ENCODE data around the gene USP35.

USP35 gene

DNA sequence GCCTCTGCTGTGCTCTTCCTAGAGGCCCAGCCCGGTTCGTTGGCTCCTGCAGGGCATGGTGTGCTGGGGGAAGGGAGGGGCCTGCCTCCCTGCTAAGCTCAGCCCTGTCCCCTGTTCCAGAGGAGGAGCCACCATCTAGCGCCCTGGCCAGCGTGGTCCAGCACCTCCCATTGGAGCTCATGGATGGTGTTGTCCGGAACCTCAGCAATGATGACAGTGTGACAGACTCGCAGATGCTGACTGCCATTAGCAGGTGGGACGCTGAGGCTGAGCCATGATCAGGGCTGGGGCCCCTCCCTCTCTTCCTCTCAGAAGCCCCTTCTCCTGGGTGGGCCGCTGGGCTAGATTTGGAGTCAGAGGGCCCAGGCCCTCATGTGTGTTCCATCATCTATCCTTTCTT, 9.1 kb downstream of the USP35 start:
- DNase-seq: no peak

DNA sequence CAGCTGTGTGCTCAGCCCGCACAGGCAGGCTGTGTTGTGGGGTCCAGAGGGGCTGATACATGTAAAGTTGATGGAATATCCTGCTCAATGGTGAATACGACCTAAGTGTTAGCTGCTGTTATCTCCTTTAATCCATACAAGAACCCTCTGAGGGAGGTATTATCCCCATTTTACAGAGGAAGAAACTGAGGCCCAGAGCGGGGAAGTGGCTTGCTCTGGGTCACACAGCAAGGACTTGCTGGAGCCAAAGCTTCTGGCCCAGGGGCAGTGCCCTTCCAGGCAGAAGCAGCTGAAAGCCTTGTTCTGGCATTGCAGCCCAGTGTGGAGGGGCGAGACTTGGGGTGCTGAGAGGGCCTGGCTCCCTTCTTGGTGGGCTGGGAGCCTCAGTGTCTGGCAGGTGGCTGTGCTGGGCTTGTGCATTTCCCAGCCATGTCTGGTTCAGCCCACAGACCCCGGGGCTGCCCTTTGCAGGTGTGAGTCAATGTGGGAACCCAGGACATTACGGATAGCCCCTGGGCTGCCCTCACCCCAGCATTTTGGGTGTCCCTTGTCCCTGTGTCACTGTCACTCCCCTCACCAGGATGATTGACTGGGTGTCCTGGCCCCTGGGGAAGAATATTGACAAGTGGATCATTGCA, 10.4 kb downstream of the USP35 start:
- DNase-seq: no peak

DNA sequence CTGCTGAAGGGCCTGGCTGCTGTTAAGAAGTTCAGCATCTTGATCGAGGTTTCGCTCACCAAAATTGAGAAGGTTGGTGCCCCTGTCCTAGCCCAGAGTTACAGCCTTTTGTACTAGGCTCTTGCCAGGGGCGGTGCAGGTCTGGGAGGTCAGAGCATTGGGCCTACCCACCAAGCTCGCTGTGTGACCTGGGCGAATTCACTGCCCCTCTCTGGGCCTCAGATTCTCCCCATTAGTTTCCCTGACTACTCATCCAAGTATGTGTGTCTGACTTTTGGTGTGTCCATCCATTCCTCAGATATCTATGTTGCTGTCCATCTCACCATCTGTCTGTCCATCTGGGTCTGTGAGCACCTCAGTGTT, 10.9 kb downstream of the USP35 start:
- DNase-seq: no peak

DNA sequence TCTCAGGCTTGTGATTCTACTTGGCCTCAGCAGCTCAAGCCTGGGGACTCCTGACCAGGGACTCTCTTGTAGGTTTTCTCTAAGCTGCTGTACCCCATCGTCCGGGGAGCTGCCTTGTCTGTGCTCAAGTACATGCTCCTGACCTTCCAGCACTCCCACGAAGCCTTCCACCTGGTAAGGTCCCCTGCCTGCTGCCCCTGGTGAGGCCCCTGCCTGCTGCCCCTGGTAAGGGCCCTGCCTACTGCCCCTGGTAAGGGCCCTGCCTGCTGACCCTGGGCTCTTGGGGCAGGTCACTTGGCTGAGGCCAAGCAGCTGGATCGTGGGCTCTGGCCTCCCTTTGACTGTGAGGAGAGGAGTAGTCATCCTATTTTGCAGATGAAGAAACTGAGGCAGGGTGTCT, 11.3 kb downstream of the USP35 start:
- no peak for DNase-seq

DNA sequence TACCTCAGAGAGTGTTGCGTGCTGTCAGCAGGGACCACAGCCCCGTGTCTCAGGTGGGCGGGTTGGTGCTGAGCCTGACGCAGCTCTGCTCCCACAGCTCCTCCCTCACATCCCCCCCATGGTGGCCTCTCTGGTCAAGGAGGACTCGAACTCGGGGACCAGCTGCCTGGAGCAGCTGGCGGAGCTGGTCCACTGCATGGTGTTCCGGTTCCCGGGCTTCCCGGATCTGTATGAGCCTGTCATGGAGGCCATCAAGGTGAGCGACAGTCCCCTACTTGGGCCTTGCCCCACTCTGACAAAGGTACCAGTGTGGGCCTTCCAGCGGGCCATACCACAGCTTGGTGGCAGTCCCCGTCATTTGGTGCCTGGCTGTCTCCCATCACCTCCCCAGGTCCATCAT, 11.8 kb downstream of the USP35 start:
- DNase-seq: no peak

DNA sequence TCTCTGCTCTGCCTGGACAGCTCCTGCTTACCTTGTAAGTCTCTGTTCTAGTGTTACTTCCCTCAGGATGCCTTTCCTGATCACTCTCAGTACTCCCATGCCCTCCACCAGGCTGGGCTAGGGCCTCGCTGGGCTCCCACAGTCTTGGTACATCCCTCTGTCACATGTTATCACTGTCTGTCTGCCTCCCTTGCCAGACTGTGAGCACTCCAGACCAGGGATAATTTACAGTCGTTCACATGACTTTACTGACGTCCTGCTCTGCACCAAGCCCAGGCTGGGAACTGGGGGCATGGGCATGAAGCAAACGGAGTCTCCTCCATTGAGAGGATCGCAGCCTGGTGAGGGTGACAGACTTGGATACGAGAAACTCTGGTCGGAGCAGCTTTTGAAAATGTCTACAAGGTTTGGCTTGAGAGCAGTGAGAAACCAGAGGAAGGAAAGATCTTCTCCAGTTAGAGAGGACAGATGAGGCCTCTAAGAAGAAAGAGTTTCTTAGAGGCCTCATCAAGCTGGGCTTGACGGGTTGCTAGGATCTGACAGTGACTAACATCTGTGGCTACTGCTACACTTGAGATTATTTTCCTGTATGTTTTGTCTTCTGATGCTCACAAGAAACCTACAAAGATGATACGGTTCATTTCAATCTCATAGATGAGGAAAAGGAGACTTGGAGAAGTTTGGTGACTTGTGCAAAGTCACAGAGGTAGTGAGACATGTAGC, 12.5 kb downstream of the USP35 start:
- DNase-seq: no peak

DNA sequence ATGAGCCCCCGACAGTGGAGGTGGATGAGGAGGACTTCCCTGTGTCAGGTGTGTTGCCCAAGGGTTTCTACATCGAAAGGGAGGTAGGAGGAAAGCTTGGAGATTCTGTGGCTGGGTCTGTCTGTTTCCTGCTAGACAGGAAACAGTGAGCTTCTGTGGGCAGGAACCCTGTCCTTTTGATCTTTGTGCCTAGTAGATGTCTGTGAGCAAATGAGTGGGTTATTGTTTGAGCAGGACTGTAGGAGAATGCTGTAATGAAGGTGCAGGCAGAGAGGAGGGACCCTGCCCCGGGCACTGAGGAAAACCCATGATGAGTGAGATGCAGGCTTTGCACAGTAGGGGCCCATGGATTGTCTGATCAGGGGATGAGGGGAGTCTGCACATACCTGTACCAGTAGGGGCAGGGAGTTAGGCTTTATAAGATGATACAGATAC, 14.0 kb downstream of the USP35 start:
- DNase-seq: no peak

DNA sequence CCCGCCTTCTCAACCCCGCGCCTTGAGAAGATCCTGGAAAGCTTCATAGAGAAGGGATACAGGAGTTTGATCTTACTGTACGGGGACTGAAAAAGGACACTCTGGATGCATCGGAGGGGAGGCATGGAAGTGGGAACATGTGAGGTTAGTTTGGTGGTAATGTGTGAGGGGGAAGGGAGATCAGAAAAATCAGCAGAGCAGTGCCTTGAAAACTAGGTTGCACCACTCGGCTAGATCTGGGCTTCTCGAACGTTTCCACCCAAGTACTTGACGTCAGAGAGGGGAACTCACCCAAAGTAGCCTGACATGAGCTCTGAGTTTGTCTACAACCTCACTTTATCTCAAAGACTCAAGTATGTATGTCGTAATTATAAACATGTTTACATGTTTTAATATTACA, 14.5 kb downstream of the USP35 start:
- DNase-seq: no peak

DNA sequence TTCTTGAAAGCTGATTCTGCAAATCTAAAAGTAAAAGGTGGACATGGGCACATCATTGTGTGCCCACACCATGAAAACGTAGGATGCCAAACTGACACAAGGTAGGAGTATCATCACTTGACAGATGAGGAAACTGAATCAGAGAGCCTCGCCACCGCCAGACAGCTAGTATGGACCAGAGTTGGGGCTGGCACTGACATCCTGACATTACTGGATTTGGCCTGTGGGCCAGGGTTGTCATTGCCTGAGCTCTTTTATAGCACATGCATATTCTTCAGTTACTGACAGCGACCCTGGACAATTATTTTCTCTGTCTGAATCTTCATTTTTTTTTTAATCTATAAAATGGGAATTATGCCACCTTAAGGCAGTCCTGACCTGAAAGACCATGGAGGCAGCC, 16.5 kb downstream of the USP35 start:
- no peak for DNase-seq

DNA sequence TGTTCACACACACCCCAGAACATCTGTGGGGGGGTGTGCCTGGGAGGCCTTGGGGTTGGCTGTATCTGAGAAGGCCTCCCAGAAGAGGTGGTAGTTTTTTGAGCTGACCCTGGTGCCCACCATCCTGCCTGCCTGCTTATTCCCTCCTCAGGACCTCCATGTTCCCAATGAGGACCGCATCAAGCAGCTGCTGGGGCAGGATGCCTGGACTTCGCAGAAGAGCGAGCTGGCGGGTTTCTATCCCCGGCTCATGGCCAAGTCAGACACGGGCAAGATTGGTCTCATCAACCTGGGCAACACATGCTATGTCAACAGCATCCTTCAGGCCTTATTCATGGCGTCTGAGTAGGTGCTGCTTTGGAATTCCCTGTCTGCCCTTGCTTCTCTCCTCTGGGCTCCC, 17.0 kb downstream of the USP35 start:
- no peak for DNase-seq

DNA sequence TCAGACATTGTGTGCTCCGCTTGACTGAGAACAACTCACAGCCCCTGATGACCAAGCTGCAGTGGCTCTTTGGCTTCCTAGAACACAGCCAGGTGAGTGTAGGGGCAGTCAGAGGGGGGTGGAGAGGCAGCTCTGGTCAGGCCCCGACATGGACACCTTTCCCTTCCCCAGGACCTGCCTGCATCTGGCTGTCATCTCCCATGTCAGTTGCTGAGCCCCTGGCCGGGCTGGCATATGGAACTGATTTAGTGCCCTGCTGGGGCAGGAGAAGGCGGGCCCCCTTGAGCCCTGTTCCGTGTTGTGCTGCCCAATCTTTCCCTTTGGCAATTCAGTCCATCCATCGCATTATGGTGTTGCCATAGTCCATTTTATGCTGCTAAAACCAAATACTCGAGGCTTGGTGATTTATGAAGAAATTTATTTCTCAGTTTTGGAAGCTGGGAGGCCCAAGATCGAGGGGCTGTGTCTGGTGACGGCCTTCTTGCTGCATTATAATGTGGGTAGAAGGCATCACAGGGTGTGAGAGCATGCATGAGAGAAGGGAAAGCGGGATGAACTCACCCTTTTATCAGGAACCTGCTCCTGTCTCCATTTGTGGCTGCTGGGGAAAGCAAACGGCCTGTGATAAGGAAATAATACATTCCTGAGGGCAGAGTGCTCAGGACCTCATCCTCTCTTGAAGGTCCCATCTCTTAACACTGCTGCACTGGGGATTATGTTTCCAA, 19.0 kb downstream of the USP35 start:
- no peak for DNase-seq

DNA sequence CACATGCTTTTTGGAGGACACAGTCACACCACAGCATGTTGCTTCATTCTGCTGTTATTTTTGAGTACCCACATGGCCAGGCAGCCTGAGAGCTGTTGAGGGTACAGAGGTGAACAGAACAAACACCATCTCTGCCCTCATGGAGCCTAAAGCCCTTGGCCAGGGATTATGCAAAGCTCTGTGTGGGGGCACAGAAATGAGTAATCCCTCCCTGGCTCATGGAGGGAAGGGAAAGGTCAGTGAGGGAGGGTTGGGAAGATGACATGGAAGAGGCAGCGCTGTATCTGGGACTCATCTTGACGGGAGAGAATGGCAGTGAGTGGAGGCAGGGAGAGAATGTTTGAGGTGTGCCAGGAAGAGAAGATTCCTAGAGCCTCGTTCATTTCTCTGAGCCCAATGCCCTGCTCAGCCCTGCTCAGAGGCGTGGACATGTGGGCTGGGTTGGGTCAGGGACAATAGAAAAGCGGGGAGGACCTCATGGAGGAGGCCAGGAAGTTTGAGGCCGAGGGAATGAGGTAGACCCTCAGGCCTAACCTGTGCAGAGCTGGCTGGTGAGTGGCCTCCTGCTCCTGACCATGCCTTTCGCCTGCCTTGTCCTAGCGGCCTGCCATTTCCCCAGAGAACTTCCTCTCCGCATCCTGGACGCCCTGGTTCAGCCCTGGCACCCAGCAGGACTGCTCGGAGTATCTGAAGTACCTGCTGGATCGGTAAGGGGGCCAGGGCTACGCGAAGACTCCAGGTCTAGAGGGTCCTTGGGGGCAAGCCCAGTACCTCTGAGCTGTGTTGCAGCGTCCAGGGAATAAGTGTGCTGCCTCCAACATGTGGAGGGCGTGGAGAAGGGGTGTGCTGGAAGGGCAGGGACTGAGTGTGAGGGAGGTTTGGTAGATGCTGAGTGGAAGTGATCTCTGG, 19.8 kb downstream of the USP35 start:
- DNase-seq: no peak

DNA sequence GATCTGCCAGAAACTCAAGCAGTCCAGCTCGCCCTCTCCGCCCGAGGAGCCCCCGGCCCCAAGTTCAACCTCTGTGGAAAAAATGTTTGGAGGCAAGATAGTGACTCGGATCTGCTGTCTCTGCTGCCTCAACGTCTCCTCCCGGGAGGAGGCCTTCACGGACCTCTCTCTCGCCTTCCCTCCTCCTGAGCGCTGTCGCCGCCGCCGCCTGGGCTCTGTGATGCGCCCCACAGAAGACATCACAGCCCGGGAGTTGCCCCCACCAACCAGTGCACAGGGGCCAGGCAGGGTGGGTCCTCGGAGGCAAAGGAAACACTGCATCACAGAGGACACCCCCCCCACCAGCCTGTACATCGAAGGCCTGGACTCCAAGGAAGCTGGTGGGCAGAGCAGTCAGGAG, 20.8 kb downstream of the USP35 start:
- no peak for DNase-seq

DNA sequence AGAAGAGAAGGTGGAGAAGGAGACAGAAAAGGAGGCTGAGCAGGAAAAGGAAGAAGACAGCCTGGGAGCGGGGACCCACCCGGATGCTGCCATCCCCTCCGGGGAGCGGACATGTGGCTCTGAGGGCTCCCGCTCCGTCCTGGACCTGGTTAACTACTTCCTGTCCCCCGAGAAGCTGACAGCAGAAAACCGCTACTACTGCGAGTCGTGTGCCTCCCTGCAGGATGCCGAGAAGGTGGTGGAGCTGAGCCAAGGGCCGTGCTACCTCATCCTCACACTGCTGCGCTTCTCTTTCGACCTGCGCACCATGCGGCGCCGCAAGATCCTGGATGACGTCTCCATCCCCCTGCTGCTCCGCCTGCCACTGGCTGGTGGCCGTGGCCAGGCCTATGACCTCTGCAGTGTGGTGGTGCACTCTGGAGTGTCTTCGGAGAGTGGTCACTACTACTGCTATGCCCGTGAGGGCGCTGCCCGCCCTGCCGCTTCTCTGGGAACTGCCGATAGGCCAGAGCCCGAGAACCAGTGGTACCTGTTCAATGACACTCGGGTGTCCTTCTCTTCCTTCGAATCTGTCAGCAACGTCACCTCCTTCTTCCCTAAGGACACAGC, 21.4 kb downstream of the USP35 start:
- DNase-seq: no peak

DNA sequence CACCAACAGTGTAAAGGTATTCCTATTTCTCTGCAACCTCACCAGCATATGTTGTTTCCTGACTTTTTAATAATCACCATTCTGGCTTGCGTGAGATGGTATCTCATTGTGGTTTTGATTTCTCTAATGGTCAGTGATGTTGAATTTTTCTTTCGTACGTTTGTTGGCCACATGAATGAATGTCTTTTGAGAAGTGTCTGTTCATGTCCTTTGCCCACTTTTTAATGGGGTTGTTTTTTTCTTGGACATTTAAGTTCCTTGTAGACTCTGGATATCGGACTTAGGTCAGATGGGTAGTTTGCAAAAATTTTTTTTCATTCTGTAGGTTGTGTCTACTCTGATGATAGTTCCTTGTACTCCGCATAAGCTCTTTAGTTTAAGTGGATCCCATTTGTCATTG, 22.8 kb downstream of the USP35 start:
- DNase-seq: no peak

DNA sequence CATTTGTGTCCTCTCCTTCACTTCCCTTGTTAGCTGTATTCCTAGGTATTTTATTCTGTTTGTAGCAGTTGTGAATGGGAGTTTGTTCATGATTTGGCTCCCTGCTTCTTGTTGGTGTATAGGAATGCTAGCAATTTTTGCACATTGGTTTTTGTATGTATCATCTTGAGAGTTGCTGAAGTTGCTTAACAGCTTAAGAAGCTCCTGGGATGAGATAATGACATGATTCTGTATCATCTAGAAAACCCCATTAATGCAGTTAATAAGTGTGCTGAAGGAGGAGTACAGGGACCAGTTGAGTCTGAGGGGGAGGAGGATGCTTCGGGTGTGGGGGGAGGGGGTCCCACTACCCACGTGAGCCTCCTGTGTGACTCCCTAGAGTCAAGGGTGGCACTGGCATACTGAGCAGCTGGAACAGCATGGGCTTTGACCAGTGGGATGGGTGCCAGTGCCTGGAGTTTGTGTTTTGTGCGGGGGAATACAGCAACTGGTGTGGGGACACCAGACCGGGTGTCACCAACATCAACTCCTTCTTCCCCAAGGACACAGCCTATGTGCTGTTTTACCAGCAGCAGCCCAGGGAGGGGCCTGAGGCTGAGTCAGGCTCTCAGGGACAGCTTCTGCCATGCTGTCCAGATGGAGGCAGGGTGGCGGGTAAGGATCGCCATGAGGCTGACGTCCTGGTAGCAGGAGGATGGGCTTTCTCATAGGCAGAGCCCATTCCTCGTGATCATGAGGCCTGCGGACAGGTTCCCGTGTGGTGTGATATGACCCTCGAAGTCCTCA, 24.1 kb downstream of the USP35 start:
- no peak for DNase-seq

DNA sequence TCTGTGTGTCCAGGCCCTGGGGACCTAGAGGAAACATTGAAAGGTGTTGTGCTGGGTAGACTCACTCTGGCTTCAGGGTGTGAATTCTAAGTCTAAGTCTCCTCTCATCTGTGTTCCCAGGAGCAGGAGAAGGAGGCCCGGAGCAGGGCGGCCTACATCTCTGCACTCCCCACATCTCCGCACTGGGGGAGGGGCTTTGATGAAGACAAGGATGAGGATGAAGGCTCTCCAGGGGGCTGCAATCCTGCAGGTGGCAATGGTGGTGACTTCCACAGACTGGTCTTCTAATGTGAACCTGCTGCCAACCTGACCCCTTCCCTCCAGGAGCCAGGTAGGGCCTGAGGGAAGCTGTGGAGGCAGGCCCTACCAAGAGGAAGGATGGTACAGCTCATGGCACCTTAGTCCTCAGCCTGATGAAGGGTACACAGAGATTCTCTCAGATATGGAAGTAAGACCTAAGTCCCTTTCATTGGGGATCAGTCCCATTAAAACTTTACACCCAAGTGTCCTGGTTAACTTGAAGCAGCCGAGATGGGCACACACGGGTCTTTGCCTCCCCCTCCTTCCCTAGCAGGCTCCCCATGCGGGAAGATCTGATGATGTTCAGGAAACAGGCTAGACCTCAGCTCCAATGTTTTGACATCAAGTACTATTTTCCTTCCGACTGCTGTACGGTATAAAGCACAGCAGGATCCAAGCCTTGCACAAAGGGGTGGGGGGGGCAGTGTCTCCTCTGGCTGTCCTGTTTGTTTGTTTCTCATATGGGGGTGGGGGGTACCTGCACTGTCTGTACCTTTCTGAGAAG, 25.0 kb downstream of the USP35 start:
- no peak for DNase-seq

DNA sequence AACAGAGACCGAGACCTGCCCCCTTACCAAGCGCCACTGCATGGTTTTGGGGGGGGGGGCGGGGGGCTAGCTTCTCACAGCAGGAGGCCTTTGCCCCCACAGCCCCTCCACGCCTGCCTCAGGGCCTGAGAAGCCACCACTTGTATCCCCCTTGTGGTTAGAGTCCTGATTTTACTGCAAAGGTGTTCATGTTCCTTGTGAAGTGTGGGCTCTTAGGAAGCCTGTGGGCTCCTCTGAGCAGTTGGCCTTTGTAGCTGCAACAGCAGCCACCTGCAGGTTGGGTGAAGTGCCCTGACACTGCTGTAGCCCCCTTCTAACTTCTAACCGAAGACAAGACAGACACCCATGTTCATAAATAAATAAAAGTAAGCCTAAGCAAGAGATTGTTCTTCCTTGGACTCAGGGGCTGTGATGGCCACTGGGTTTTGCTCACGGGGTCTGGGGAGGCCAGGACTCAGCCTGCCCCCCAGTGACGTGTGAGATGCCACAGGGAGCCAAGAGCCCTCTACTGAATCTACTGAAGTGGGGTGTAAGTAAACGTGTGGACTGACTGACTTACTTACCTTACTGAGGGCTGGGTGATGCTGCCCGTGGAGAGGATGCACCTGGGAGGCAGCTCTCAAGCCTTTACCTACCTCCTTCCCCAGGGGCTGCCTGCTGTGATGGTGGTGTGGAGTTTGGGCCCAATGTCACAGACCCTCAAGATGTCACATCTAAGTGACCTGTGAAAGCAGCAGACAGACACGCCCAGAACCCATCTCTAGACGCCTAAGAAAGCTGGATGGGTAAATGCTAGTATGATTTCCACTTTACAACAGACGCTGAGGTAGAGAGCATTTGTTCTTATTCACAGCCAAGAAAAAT, 25.8 kb downstream of the USP35 start:
- DNase-seq: no peak

DNA sequence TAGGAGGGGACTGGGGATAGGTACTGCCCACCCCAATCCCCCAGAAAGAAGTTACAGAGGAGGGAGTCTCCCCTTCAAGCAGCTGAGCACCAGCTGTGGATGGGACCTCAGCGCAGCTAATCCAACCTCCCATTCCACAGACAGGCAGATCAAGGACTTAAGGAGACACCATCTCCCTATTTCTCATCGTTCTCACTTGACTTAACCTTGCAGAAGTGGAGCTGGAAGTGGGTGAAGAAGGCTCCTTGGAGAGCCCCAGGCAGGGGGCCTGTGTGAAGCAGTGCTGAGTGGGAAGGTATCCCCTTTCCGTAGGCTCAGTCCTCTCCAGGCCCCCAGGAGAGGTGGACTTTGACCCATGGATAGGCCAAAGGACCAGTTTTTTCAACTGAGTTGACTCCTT, 27.3 kb downstream of the USP35 start:
- DNase-seq: no peak

Data from SW 1271 (cell line).